Gastrocnemius medialis (tissue), 4 donors: ENCODE measurements around the gene TMEM132A.

Source experiments
- POLR2A ChIP-seq, 2 donors: fragments of 450-650 bp; IDR thresholded peaks; one replicate each; pipeline ENCODE4 v1.6.1; 2017; ENCODE audit warnings: antibody characterized with exemption in 2 of 2, mild to moderate bottlenecking in 2 of 2, moderate library complexity in 2 of 2
- TF ChIP-seq, protein P1 (sequence below), 5 experiments: fragments of 450-650 bp in 3 of 5; fragments of 200-600 bp in 2 of 5; sonication (generic) in 2 of 5; IDR thresholded peaks in 4 of 5; conservative IDR thresholded peaks in 1 of 5; 1 replicate in 4 of 5; 2 replicates in 1 of 5; pipeline ENCODE4 v1.5.1; 2016 to 2019; ENCODE audit warnings: antibody characterized with exemption in 5 of 5, mild to moderate bottlenecking in 3 of 5, moderate library complexity in 3 of 5

DNA sequence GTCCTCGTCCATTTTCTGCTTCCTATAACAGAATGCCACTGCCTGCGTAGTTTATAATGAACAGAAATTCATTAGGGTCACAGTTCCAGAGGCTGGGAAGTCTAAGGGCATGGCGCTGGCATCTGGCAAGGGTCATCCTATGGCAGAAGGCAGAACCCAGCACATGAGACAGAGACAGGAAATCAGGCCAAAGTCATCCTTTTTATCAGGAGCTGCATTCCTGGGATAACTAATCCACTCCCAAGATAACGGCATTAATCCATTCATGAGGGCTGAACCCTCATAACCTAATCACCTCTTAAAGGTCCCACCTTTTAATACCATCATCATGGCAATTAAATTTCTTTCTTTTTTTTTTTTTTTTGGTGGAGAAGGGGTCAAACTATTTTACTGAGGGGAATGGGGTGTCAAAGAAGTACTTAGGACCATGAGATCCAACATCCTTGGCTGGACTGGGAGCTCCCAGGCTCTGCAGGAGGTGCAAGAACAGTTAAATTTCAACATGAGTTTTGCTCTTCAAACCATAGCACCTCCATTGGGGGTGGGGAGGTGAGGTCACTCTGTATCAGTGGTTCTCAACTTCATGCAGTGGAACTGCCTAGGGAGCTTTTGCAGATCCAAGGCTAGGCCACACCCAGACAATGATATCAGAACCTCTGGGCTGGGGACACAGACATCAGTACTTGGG, 5.9 kb upstream of the TMEM132A start:
- TF ChIP-seq POLR2A (IDR thresholded peaks at IDR 0.05): no peak
- TF ChIP-seq, protein P1, sequence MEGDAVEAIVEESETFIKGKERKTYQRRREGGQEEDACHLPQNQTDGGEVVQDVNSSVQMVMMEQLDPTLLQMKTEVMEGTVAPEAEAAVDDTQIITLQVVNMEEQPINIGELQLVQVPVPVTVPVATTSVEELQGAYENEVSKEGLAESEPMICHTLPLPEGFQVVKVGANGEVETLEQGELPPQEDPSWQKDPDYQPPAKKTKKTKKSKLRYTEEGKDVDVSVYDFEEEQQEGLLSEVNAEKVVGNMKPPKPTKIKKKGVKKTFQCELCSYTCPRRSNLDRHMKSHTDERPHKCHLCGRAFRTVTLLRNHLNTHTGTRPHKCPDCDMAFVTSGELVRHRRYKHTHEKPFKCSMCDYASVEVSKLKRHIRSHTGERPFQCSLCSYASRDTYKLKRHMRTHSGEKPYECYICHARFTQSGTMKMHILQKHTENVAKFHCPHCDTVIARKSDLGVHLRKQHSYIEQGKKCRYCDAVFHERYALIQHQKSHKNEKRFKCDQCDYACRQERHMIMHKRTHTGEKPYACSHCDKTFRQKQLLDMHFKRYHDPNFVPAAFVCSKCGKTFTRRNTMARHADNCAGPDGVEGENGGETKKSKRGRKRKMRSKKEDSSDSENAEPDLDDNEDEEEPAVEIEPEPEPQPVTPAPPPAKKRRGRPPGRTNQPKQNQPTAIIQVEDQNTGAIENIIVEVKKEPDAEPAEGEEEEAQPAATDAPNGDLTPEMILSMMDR (IDR thresholded peaks at IDR 0.05 in 4 of 5, conservative IDR thresholded peaks at IDR 0.05 in 1 of 5): no peak
